Astrocyte of the spinal cord (primary cell): ENCODE measurements around the gene CDC42EP3.

ENCODE experiments used
- DNase-seq: peaks from one replicate; pipeline ENCODE4 v3.0.0; 2011; ENCODE audit warnings: low read depth, low spot score
- H3K4me3 ChIP-seq: 2 replicates; pipeline ENCODE4 v1.5.1; 2011; ENCODE audit warnings: low read depth, mild to moderate bottlenecking, low read length, moderate library complexity
- in situ Hi-C: cut with HindIII; loops from 2 replicates; pipeline ENCODE4 v1.10.0; 2017; ENCODE audit warnings: low sequenced_read_pairs
- TF ChIP-seq, protein P1 (sequence below): IDR thresholded peaks from 2 replicates; pipeline ENCODE4 v1.5.1; 2012; ENCODE audit warnings: low read depth, mild to moderate bottlenecking, low read length, inconsistent platforms

Gene CDC42EP3

GRCh38 chr2:37612382-37612781, 59.1 kb downstream of the CDC42EP3 start:
- no peak for DNase-seq
- in situ Hi-C loops: no loop called here
- H3K4me3 ChIP-seq: no peak overlapping the region

GRCh38 chr2:37610638-37611289, 60.7 kb downstream of the CDC42EP3 start:
- in situ Hi-C loops: no loop called here
- TF ChIP-seq, protein P1, sequence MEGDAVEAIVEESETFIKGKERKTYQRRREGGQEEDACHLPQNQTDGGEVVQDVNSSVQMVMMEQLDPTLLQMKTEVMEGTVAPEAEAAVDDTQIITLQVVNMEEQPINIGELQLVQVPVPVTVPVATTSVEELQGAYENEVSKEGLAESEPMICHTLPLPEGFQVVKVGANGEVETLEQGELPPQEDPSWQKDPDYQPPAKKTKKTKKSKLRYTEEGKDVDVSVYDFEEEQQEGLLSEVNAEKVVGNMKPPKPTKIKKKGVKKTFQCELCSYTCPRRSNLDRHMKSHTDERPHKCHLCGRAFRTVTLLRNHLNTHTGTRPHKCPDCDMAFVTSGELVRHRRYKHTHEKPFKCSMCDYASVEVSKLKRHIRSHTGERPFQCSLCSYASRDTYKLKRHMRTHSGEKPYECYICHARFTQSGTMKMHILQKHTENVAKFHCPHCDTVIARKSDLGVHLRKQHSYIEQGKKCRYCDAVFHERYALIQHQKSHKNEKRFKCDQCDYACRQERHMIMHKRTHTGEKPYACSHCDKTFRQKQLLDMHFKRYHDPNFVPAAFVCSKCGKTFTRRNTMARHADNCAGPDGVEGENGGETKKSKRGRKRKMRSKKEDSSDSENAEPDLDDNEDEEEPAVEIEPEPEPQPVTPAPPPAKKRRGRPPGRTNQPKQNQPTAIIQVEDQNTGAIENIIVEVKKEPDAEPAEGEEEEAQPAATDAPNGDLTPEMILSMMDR: no peak
- no peak for DNase-seq
- H3K4me3 ChIP-seq: no peak overlapping the region

More at GRCh38 chr2:37612382-37612781, 59.1 kb downstream of the CDC42EP3 start:
- TF ChIP-seq, protein P1: no peak

- no peak overlapping the region for H3K4me3 ChIP-seq
- no peak for DNase-seq
- in situ Hi-C loops: no loop called here
- TF ChIP-seq, protein P1: no peak
Observed at GRCh38 chr2:37609782-37610181, 61.7 kb downstream of the CDC42EP3 start.

GRCh38 chr2:37604716-37605115, 66.7 kb downstream of the CDC42EP3 start:
- no peak overlapping the region for H3K4me3 ChIP-seq
- in situ Hi-C loops: no loop called here
- no peak for DNase-seq
- TF ChIP-seq, protein P1: no peak

- TF ChIP-seq, protein P1: no peak
- in situ Hi-C loops: no loop called here
- no peak for DNase-seq
- H3K4me3 ChIP-seq: no peak overlapping the region
Observed at GRCh38 chr2:37602702-37603101, 68.7 kb downstream of the CDC42EP3 start.

GRCh38 chr2:37602040-37602439, 69.4 kb downstream of the CDC42EP3 start:
- in situ Hi-C loops: no loop called here
- no peak overlapping the region for H3K4me3 ChIP-seq
- TF ChIP-seq, protein P1: no peak
- no peak for DNase-seq

DNA sequence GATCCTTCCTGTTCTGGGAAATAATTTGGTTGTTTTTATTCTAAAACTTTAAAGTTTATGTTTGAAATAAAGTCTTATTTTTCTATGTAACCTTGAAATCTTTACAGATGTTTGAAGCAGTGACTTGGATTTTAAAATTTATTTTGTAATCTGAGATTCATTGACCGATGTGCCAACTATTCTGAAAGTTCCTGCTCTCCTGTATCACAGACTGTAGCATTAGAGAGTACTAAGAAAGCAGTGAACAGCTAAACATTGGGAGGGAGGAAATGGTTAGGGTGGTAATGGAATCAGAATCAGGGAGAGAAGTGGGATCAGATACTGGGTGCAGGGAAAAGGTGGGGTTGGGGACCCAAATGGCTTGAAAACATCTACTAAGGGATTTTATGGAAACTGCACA, 69.9 kb downstream of the CDC42EP3 start:
- DNase-seq: no peak
- TF ChIP-seq, protein P1: no peak
- in situ Hi-C loops: no loop called here
- H3K4me3 ChIP-seq: no peak overlapping the region
